Fibroblast of mammary gland (primary cell): ENCODE results near the gene HOXA1.

ENCODE experiments used
- DNase-seq: peaks from one replicate; pipeline ENCODE4 v3.0.0-alpha.2; 2010; ENCODE audit warnings: low read depth
- H3K4me3 ChIP-seq: 2 replicates; pipeline ENCODE4 v1.5.1; 2011; ENCODE audit warnings: low read depth, mild to moderate bottlenecking, low read length, moderate library complexity; ENCODE audit not compliant: control insufficient read depth
- TF ChIP-seq, protein P1 (sequence below): conservative IDR thresholded peaks from 2 replicates; pipeline ENCODE4 v1.5.1; 2011; ENCODE audit warnings: low read depth, low read length, inconsistent platforms; ENCODE audit not compliant: control insufficient read depth, insufficient read depth

Gene HOXA1

GRCh38 chr7:27083646-27084045, 12.2 kb downstream of the HOXA1 start:
- TF ChIP-seq, protein P1, sequence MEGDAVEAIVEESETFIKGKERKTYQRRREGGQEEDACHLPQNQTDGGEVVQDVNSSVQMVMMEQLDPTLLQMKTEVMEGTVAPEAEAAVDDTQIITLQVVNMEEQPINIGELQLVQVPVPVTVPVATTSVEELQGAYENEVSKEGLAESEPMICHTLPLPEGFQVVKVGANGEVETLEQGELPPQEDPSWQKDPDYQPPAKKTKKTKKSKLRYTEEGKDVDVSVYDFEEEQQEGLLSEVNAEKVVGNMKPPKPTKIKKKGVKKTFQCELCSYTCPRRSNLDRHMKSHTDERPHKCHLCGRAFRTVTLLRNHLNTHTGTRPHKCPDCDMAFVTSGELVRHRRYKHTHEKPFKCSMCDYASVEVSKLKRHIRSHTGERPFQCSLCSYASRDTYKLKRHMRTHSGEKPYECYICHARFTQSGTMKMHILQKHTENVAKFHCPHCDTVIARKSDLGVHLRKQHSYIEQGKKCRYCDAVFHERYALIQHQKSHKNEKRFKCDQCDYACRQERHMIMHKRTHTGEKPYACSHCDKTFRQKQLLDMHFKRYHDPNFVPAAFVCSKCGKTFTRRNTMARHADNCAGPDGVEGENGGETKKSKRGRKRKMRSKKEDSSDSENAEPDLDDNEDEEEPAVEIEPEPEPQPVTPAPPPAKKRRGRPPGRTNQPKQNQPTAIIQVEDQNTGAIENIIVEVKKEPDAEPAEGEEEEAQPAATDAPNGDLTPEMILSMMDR, result no peak
- no peak for DNase-seq
- no peak overlapping the region for H3K4me3 ChIP-seq

DNA sequence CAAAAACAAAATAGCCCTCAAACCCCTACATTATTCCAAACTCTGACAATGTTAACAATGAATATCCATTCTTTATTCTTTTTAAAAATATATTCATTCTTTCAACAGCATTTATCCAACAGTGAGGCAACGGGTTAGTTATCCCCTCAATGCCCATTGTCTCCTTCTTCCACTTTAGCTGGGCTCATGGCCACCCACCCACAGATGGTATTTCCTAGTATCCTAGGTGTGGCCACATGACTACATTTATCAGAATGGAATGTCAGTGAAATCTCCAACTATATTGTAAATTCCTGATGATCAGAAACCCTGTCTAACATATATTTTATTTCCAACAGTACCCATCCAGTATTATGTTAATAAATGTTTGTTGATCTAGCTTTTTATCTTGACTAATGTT, 13.6 kb downstream of the HOXA1 start:
- H3K4me3 ChIP-seq, result no peak overlapping the region
- TF ChIP-seq, protein P1, result no peak
- no peak for DNase-seq

GRCh38 chr7:27080844-27081436, 14.9 kb downstream of the HOXA1 start:
- TF ChIP-seq, protein P1, result no peak
- no peak for DNase-seq
- H3K4me3 ChIP-seq, result no peak overlapping the region

GRCh38 chr7:27079234-27079975, 16.4 kb downstream of the HOXA1 start:
- DNase-seq, result no peak
- TF ChIP-seq, protein P1, result no peak

GRCh38 chr7:27078616-27079233, 17.1 kb downstream of the HOXA1 start:
- TF ChIP-seq, protein P1, result no peak
- DNase-seq, result no peak
- no peak overlapping the region for H3K4me3 ChIP-seq

More at GRCh38 chr7:27079234-27079975, 16.4 kb downstream of the HOXA1 start:
- no peak overlapping the region for H3K4me3 ChIP-seq

- TF ChIP-seq, protein P1, result no peak
- DNase-seq, result no peak
- no peak overlapping the region for H3K4me3 ChIP-seq
Observed at GRCh38 chr7:27073076-27073475, 22.7 kb downstream of the HOXA1 start.
